Mesenchymal stem cell (in vitro differentiated cells and primary cell): ENCODE results near the gene GPATCH2L.

Source experiments
- DNase-seq: peaks from one replicate; pipeline ENCODE4 v3.0.0-alpha.2; 2013
- H2AFZ ChIP-seq: one replicate; pipeline ENCODE4 v1.6.1; 2013; ENCODE audit warnings: low read depth, mild to moderate bottlenecking, control low read depth, inconsistent platforms, low read length, moderate library complexity
- H2AK5ac ChIP-seq: 2 replicates; pipeline ENCODE4 v1.6.1; 2013; ENCODE audit warnings: low read length, moderate library complexity, mild to moderate bottlenecking, inconsistent platforms; ENCODE audit not compliant: severe bottlenecking
- H2BK120ac ChIP-seq: one replicate; pipeline ENCODE4 v1.6.1; 2013; ENCODE audit warnings: low read depth, mild to moderate bottlenecking, inconsistent platforms, low read length, moderate library complexity
- H2BK12ac ChIP-seq, 2 experiments: one replicate each; pipeline ENCODE4 v1.6.1; 2013; ENCODE audit warnings: inconsistent platforms in 2 of 2, low read length in 2 of 2, mild to moderate bottlenecking in 2 of 2, moderate library complexity in 2 of 2, control low read depth in 1 of 2
- H2BK15ac ChIP-seq: one replicate; pipeline ENCODE4 v1.6.1; 2013; ENCODE audit warnings: mild to moderate bottlenecking, low read depth, inconsistent platforms; ENCODE audit not compliant: poor library complexity, severe bottlenecking
- H2BK5ac ChIP-seq: 2 replicates; pipeline ENCODE4 v1.6.1; 2013; ENCODE audit warnings: low read depth, mild to moderate bottlenecking, low read length, control low read depth, inconsistent platforms; ENCODE audit not compliant: poor library complexity, severe bottlenecking
- H3K14ac ChIP-seq, 2 experiments: one replicate each; pipeline ENCODE4 v1.6.1; 2013; ENCODE audit warnings: inconsistent platforms in 2 of 2, low read length in 2 of 2, control low read depth in 1 of 2, mild to moderate bottlenecking in 1 of 2, moderate library complexity in 1 of 2
- H3K18ac ChIP-seq, 2 experiments: one replicate each; pipeline ENCODE4 v1.6.1; 2013; ENCODE audit warnings: inconsistent platforms in 2 of 2, low read length in 2 of 2, control low read depth in 1 of 2, low read depth in 1 of 2, mild to moderate bottlenecking in 1 of 2
- H3K23ac ChIP-seq, 2 experiments: one replicate each; pipeline ENCODE4 v1.6.1; 2013; ENCODE audit warnings: inconsistent platforms in 2 of 2, low read length in 2 of 2, mild to moderate bottlenecking in 2 of 2, moderate library complexity in 2 of 2, control low read depth in 1 of 2
- H3K27ac ChIP-seq: 2 replicates; pipeline ENCODE4 v1.5.1; 2013; ENCODE audit warnings: mild to moderate bottlenecking, moderate library complexity, low read length, control low read depth, inconsistent platforms; ENCODE audit not compliant: poor library complexity, severe bottlenecking
- H3K27me3 ChIP-seq, 2 experiments: 2 replicates each; pipeline versions ENCODE4 v1.6.1 to v1.7.0; 2013; ENCODE audit warnings: low read length in 2 of 2, mild to moderate bottlenecking in 2 of 2, moderate library complexity in 2 of 2, control low read depth in 1 of 2, inconsistent platforms in 1 of 2; ENCODE audit not compliant: control insufficient read depth in 1 of 2, insufficient read depth in 1 of 2
- H3K36me3 ChIP-seq, 2 experiments: 2 replicates each; pipeline versions ENCODE4 v1.6.1 to v1.7.0; 2013; ENCODE audit warnings: low read length in 2 of 2, control low read depth in 1 of 2, inconsistent platforms in 1 of 2, low read depth in 1 of 2, mild to moderate bottlenecking in 1 of 2; ENCODE audit not compliant: insufficient read depth in 2 of 2, control insufficient read depth in 1 of 2
- H3K4ac ChIP-seq, 2 experiments: one replicate each; pipeline ENCODE4 v1.6.1; 2013; ENCODE audit warnings: inconsistent platforms in 2 of 2, low read length in 2 of 2, mild to moderate bottlenecking in 2 of 2, moderate library complexity in 2 of 2, control low read depth in 1 of 2, low read depth in 1 of 2
- H3K4me1 ChIP-seq: 2 replicates; pipeline ENCODE4 v1.6.1; 2013; ENCODE audit warnings: low read depth, low read length, control low read depth; ENCODE audit not compliant: control insufficient read depth, insufficient read depth
- H3K4me2 ChIP-seq: 2 replicates; pipeline ENCODE4 v1.6.1; 2013; ENCODE audit warnings: low read length, mild to moderate bottlenecking, inconsistent platforms; ENCODE audit not compliant: poor library complexity, severe bottlenecking
- H3K4me3 ChIP-seq, 2 experiments: 2 replicates each; pipeline versions ENCODE4 v1.5.1 to v1.7.0; 2013; ENCODE audit warnings: low read length in 2 of 2, mild to moderate bottlenecking in 2 of 2, control low read depth in 1 of 2, low read depth in 1 of 2; ENCODE audit not compliant: insufficient read depth in 1 of 2
- H3K79me1 ChIP-seq: replicated peaks from 2 replicates; pipeline ENCODE4 v1.6.1; 2013; ENCODE audit warnings: mild to moderate bottlenecking, control low read depth, low read length, inconsistent platforms; ENCODE audit not compliant: poor library complexity, severe bottlenecking
- H3K9ac ChIP-seq: 2 replicates; pipeline ENCODE4 v1.7.0; 2013; ENCODE audit warnings: mild to moderate bottlenecking, low read length, moderate library complexity
- H3K9me3 ChIP-seq: 2 replicates; pipeline ENCODE4 v1.7.0; 2013; ENCODE audit warnings: mild to moderate bottlenecking, low read length; ENCODE audit not compliant: control insufficient read depth
- H4K8ac ChIP-seq: one replicate; pipeline ENCODE4 v1.6.1; 2013; ENCODE audit warnings: inconsistent platforms, mild to moderate bottlenecking, low read length, moderate library complexity
- H4K91ac ChIP-seq: one replicate; pipeline ENCODE4 v1.6.1; 2013; ENCODE audit warnings: mild to moderate bottlenecking, low read length, inconsistent platforms
- WGBS: methylation state at CpG from one replicate; pipeline ENCODE4 v1.1.7; 2013; ENCODE audit warnings: mixed read lengths; 5-methylcytosine and 5-hydroxymethylcytosine counted together

The GPATCH2L gene

GRCh38 chr14:76219873-76220272, 68.2 kb downstream of the GPATCH2L start:
- Histone ChIP-seq H3K4me2 (no peak overlapping the region), H3K18ac (no peak overlapping the region), H3K23ac (no peak overlapping the region), H4K91ac (no peak overlapping the region), H4K8ac (no peak overlapping the region), H3K4me3 (no peak overlapping the region), H3K4me1 (no peaks in the 10 kb centered on the region), H2AK5ac (no peak overlapping the region), H3K79me1 (no peaks in the 10 kb centered on the region), H2BK5ac (no peak overlapping the region), H3K4ac (no peak overlapping the region), H3K27ac (no peak overlapping the region), H3K27me3 (no peaks in the 10 kb centered on the region), H3K36me3 (no peaks in the 10 kb centered on the region), H3K9ac (no peak overlapping the region), H3K14ac (peak overlapping the region in 1 of 2 experiments; percentile 36), H2BK15ac (no peak overlapping the region), H3K9me3 (no peaks in the 10 kb centered on the region), H2AFZ (no peak overlapping the region), H2BK12ac (no peak overlapping the region), H2BK120ac (no peak overlapping the region)
- 63% methylated on average over 3 of the region's 3 CpGs for WGBS
- DNase-seq = no peak

- H3K4me2 ChIP-seq = no peak overlapping the region
- no peak overlapping the region for H2BK120ac ChIP-seq
- H3K14ac ChIP-seq = no peak overlapping the region
- no peak overlapping the region for H3K4ac ChIP-seq
- H3K27ac ChIP-seq = no peak overlapping the region
- no peak overlapping the region for H3K23ac ChIP-seq
- DNase-seq = peak; percentile 41
- H2BK12ac ChIP-seq = no peak overlapping the region
- H3K18ac ChIP-seq = no peak overlapping the region
- no peak overlapping the region for H2AK5ac ChIP-seq
- H2BK15ac ChIP-seq = no peak overlapping the region
- H3K27me3 ChIP-seq = no peaks in the 10 kb centered on the region
- H3K4me1 ChIP-seq = no peaks in the 10 kb centered on the region
- no peak overlapping the region for H4K91ac ChIP-seq
- H3K4me3 ChIP-seq = no peak overlapping the region
- no peak overlapping the region for H2AFZ ChIP-seq
- peaks cover 0 to 5% of the 10 kb centered on the region in 2 experiments for H3K36me3 ChIP-seq
- H3K9ac ChIP-seq = no peak overlapping the region
- WGBS = 81% methylated on average over 7 of the region's 10 CpGs
- H4K8ac ChIP-seq = no peak overlapping the region
- no peak overlapping the region for H2BK5ac ChIP-seq
- H3K9me3 ChIP-seq = no peaks in the 10 kb centered on the region
- H3K79me1 ChIP-seq = no peaks in the 10 kb centered on the region
These were observed 75.8 kb downstream of the GPATCH2L start for GRCh38 chr14:76227450-76228050.

DNA sequence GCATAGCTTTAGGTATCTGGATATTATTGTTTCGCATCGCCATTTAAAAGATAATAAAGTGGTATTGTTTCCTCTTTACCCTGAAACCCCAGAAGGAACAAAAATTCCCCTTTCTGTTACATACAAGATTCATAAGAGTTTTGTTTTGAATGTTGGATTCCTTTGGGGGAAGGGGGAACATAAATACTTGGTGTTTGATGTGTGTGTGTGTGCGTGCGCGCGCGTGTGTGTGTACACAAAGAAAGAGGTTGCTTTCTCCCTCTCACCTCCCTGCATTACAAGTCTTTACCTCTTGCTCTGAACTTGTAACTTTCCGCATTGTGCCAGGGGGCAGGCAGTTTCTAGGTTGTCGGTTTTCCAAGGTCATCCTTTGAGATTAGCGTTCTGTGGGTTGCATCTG, 76.4 kb downstream of the GPATCH2L start:
- peaks cover 0 to 5% of the 10 kb centered on the region in 2 experiments for H3K36me3 ChIP-seq
- no peak for DNase-seq
- H4K91ac ChIP-seq = no peak overlapping the region
- H3K79me1 ChIP-seq = no peaks in the 10 kb centered on the region
- no peak overlapping the region for H3K14ac ChIP-seq
- no peak overlapping the region for H2AK5ac ChIP-seq
- H3K4me2 ChIP-seq = no peak overlapping the region
- H3K9me3 ChIP-seq = no peaks in the 10 kb centered on the region
- H2AFZ ChIP-seq = no peak overlapping the region
- H3K27ac ChIP-seq = no peak overlapping the region
- no peak overlapping the region for H3K18ac ChIP-seq
- 95% methylated on average over 5 of the region's 10 CpGs for WGBS
- no peaks in the 10 kb centered on the region for H3K4me1 ChIP-seq
- no peak overlapping the region for H3K9ac ChIP-seq
- no peak overlapping the region for H2BK120ac ChIP-seq
- H3K4me3 ChIP-seq = no peak overlapping the region
- no peak overlapping the region for H2BK15ac ChIP-seq
- no peak overlapping the region for H4K8ac ChIP-seq
- no peak overlapping the region for H2BK5ac ChIP-seq
- no peak overlapping the region for H3K4ac ChIP-seq
- H3K23ac ChIP-seq = no peak overlapping the region
- no peak overlapping the region for H2BK12ac ChIP-seq
- no peaks in the 10 kb centered on the region for H3K27me3 ChIP-seq

DNA sequence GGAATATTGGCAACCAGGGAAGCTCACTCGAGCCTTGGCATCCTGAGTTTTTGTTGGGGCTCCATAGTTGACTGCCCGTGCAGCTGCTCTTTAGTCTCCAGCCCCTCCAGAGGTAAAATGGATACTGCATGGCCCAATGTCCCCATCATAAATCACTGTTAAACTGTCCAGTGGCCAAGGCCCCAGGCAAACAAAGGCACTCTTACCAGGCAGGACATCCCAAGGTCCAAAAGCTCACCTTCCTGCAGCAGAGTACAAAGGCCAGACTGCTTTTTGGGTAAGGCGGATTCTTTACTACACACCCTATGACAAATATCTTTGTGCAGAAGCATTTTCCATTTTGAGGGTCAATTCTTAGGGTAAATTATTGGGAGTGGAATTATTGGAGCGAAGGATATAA, 81.1 kb downstream of the GPATCH2L start:
- H2BK12ac ChIP-seq = no peak overlapping the region

More for the DNA sequence above, 81.1 kb downstream of the GPATCH2L start:
- H3K4ac ChIP-seq = no peak overlapping the region
- no peaks in the 10 kb centered on the region for H3K79me1 ChIP-seq
- no peak overlapping the region for H3K14ac ChIP-seq
- H2BK120ac ChIP-seq = no peak overlapping the region
- no peaks in the 10 kb centered on the region for H3K4me1 ChIP-seq
- H3K27ac ChIP-seq = no peak overlapping the region
- H3K9me3 ChIP-seq = peaks cover 6% of the 10 kb centered on the region
- H3K18ac ChIP-seq = no peak overlapping the region
- no peak overlapping the region for H2AFZ ChIP-seq
- H2BK5ac ChIP-seq = no peak overlapping the region
- H2BK15ac ChIP-seq = no peak overlapping the region
- H3K27me3 ChIP-seq = no peaks in the 10 kb centered on the region
- peaks cover 0 to 12% of the 10 kb centered on the region in 2 experiments for H3K36me3 ChIP-seq
- no peak overlapping the region for H2AK5ac ChIP-seq
- no peak overlapping the region for H4K8ac ChIP-seq
- DNase-seq = no peak
- H3K4me2 ChIP-seq = no peak overlapping the region
- 67% methylated on average over 2 of the region's 4 CpGs for WGBS
- H4K91ac ChIP-seq = no peak overlapping the region
- H3K23ac ChIP-seq = no peak overlapping the region
- no peak overlapping the region for H3K9ac ChIP-seq
- no peak overlapping the region for H3K4me3 ChIP-seq
